Heart left ventricle (tissue), 16 donors: ENCODE data around the gene WWOX. TPM values are rescaled to one million over a fixed set of nuclear protein-coding genes. Genes with fewer than 3 reads are reported as not detected.
A peak's percentile ranks its signal among the peaks of the same experiment; 100 is the strongest.

Experiments
- ATAC-seq, 4 donors: fragments of 200-7000 bp; cut with Tn5 transposase; one replicate each; pipeline ENCODE4 v1.9.1; 2020 to 2022; ENCODE audit warnings: moderate library complexity in 4 of 4, mild to moderate bottlenecking in 3 of 4, moderate number of reproducible peaks in 1 of 4
- DNase-seq, 5 donors: peaks; one replicate each; pipeline ENCODE4 v3.0.0-alpha.2; 2020
- H3K27ac ChIP-seq, 12 donors: fragments of 200-600 bp; sonication (generic) in 4 of 12; one replicate each; pipeline versions ENCODE4 v1.5.0 to v1.8.0; 2016 to 2022; ENCODE audit warnings: mild to moderate bottlenecking in 2 of 12
- H3K27me3 ChIP-seq, 9 donors: fragments of 200-600 bp; sonication (generic) in 2 of 9; one replicate each; pipeline versions ENCODE4 v1.5.1 to v1.8.0; 2016 to 2022; ENCODE audit warnings: mild to moderate bottlenecking in 3 of 9
- H3K36me3 ChIP-seq, 9 donors: fragments of 200-600 bp; sonication (generic) in 2 of 9; one replicate each; pipeline versions ENCODE4 v1.5.0 to v1.8.0; 2018 to 2022; ENCODE audit warnings: mild to moderate bottlenecking in 2 of 9
- H3K4me1 ChIP-seq, 12 donors: fragments of 200-600 bp; sonication (generic) in 4 of 12; one replicate each; pipeline versions ENCODE4 v1.5.0 to v1.8.0; 2016 to 2022; ENCODE audit warnings: mild to moderate bottlenecking in 3 of 12
- H3K4me3 ChIP-seq, 12 donors: fragments of 200-600 bp; sonication (generic) in 4 of 12; one replicate each; pipeline versions ENCODE4 v1.5.0 to v1.8.0; 2017 to 2022; ENCODE audit warnings: mild to moderate bottlenecking in 9 of 12, moderate library complexity in 4 of 12
- H3K9me3 ChIP-seq, 12 donors: fragments of 200-600 bp; sonication (generic) in 4 of 12; one replicate each; pipeline versions ENCODE4 v1.5.0 to v1.8.0; 2016 to 2022; ENCODE audit warnings: mild to moderate bottlenecking in 1 of 12
- POLR2A ChIP-seq, 2 donors: fragments of 450-650 bp; IDR thresholded peaks; one replicate each; pipeline ENCODE4 v1.6.1; 2017; ENCODE audit warnings: antibody characterized with exemption in 2 of 2, mild to moderate bottlenecking in 2 of 2, moderate library complexity in 2 of 2
- WGBS, 4 donors: extraction: QIAGEN DNeasy Blood & Tissue Kit in 2 of 4; methylation state at CpG; one replicate each; pipeline versions ENCODE4 v1.1.5 to v1.1.7; 2013 to 2018; 5-methylcytosine and 5-hydroxymethylcytosine counted together
- intact Hi-C, 10 donors: fragments of 100-400 bp; cut with DNase I; formaldehyde crosslinking; loops; one replicate each; pipeline versions ENCODE4 v1.11.1 to v1.14.2; 2022
- polyA plus RNA-seq, 2 donors: library from polyadenylated mRNA; stranded (reverse); fragments of 200-250 nt; gene quantifications; one replicate each; pipeline ENCODE4 v1.2.3, GENCODE V29; 2013
- total RNA-seq, 9 donors: library from RNA; depleted of rRNA in 2 of 9; stranded (reverse); fragments of >200 nt in 2 of 9; fragmentation: NEBNext Ultra II Directional in 3 of 9; extraction: Animal tissue kit (Norgen Biotek cat#: 25700) in 3 of 9; gene quantifications; one replicate each; pipeline versions ENCODE4 v1.1.0 to v1.2.4, GENCODE V29; 2016 to 2023
- TF ChIP-seq, protein P1 (sequence below), 12 donors: fragments of 200-600 bp; sonication (generic) in 4 of 12; IDR thresholded peaks; one replicate each; pipeline versions ENCODE4 v1.5.0 to v1.8.0; 2018 to 2022; ENCODE audit warnings: antibody characterized with exemption in 12 of 12, mild to moderate bottlenecking in 5 of 12
- donor health status: ischemic (EF 13 %, LVEDD 7.1; RV severe dilation, severe dysfunction).
- donor health status: healthy with polysubstance abuse.
- donor health status: DM: no; HTN: yes; CAD: no.
- donor health status: DM: no; HTN: no; CAD: no.
- donor health status: ischemic (EF 25% LVEDD 6.9; RV normal size, moderate dysfunction).
- donor health status: ischemic (EF 25% LVEDD 5.7; RV mildly dilated, moderate dysfunction).
- donor health status: healthy.
- donor health status: DM: yes; HTN: yes; CAD: no.
- donor health status: ischemic (EF 35%, LVEDD 5.7; RV mildly dilated, moderate dysfunction).
- donor health status: nonischemic (EF 11% LVEDD 7.7; RV severe dilation, severe dysfunction).
- donor health status: DM: yes; HTN: yes; CAD: no.
- donor health status: PGD.
- donor health status: ischemic (EF 29% LVEDD 5.4; RV normal size, mild dysfunction).
- donor health status: nonischemic (EF 23%, LVEDD 6.1; RV moderate dilation, normal function).

The WWOX gene
- total and polyA plus RNA-seq, 11 donors: 4.3 to 18.3 (median 9.1) TPM

DNA sequence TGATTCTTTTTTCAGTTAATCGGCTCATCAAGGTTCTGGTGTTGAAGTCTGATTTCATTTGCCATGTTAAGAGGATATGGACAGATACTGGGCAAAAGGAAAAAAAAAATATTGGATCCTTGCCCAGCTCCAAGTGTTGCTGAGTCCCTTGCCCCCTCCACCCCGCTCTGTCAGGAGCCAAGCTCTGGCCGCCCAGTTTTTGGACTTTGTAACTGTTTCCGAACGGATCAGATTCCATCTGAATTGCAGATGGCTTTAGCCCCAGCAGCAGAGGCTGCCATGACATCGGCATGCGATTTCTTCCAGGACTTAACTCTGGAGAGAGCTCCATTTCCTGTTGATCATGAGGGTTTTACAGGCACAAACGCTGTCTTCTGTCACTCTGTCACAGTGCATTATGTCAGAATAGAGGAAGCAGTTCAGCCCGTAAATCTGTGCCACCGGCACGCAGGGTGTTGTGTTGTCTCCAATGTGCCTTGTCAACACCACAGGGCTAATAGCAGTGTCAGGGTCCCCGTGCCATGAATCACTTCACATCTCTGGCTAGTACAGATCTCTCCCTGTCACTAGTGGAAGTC is 885.5 kb downstream of the WWOX start:
- no peaks in the 10 kb centered on the region for H3K27me3 ChIP-seq
- DNase-seq (peak in 3 of 5 donors; percentile 52 to 73 (median 62)), ATAC-seq (peak; percentile 84 to 93 (median 92))
- no peaks in the 10 kb centered on the region for H3K36me3 ChIP-seq
- intact Hi-C loops: no loop called here
- H3K4me3 ChIP-seq: peak overlapping the region in 5 of 12 donors; percentile 1 to 29 (median 9)
- peak overlapping the region in 1 of 12 donors; percentile 1 for H3K27ac ChIP-seq
- H3K4me1 ChIP-seq: peaks cover 0 to 18% (median 5%) of the 10 kb centered on the region in 12 donors
- WGBS, 4 donors: 10 to 16% (median 15%) methylated on average over 12 of the region's 12 CpGs
- peaks cover 0 to 12% (median 0%) of the 10 kb centered on the region in 12 donors for H3K9me3 ChIP-seq
- TF ChIP-seq, protein P1, sequence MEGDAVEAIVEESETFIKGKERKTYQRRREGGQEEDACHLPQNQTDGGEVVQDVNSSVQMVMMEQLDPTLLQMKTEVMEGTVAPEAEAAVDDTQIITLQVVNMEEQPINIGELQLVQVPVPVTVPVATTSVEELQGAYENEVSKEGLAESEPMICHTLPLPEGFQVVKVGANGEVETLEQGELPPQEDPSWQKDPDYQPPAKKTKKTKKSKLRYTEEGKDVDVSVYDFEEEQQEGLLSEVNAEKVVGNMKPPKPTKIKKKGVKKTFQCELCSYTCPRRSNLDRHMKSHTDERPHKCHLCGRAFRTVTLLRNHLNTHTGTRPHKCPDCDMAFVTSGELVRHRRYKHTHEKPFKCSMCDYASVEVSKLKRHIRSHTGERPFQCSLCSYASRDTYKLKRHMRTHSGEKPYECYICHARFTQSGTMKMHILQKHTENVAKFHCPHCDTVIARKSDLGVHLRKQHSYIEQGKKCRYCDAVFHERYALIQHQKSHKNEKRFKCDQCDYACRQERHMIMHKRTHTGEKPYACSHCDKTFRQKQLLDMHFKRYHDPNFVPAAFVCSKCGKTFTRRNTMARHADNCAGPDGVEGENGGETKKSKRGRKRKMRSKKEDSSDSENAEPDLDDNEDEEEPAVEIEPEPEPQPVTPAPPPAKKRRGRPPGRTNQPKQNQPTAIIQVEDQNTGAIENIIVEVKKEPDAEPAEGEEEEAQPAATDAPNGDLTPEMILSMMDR (IDR thresholded peaks at IDR 0.05): no peak
- no peak for TF ChIP-seq POLR2A (IDR thresholded peaks at IDR 0.05)

DNA sequence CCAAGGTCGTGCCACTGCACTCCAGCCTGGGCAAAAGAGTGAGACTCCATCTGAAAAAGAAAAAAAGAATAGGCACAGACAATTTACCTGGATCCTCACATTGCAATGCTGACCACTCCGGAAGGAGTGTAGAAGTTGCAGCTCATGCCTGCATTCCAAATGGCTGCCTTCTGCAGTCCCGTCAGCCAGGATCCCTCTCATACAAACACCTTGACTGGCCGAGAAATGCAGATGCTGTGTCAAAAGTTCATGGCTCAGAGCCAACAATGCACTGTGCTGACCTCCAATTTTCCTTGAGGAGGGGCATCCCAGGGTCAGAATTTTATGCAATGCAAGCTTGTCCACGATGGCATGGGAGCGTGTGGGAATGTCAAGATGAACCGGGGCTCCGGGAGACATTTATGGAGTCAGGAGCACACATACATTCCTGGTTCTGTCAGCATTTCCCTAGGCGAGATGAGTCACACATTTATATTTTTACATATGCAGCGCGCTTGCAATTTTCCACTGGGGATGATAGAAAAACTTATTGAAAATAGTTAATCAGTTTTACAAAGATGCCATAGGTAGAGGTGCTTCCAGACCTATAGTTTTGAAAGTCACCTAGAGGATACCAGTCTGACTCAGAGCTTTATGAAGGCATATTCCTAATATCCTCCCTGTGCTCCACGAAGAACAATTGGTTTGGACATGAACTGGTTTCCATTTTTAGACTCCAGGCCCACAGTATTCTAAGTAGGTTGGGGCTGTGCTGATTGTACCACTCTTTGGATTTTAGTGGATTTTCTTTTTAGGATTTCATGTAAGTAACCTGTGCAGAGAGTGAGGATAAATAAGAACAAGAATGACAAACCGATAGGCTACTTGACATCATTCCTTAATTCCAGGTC is 886.5 kb downstream of the WWOX start:
- WGBS, 4 donors: 65 to 74% (median 71%) methylated on average over 13 of the region's 13 CpGs
- ATAC-seq (peak in 2 of 4 donors; percentile 38 to 55), DNase-seq (no peak)
- Histone ChIP-seq H3K9me3 (peaks cover 0 to 12% (median 0%) of the 10 kb centered on the region in 12 donors), H3K27ac (no peak overlapping the region), H3K27me3 (no peaks in the 10 kb centered on the region), H3K36me3 (no peaks in the 10 kb centered on the region), H3K4me3 (no peak overlapping the region), H3K4me1 (peaks cover 0 to 20% (median 5%) of the 10 kb centered on the region in 12 donors)
- intact Hi-C loops: no loop called here
- TF ChIP-seq POLR2A (IDR thresholded peaks at IDR 0.05): no peak
- TF ChIP-seq, protein P1 (IDR thresholded peaks at IDR 0.05): no peak

DNA sequence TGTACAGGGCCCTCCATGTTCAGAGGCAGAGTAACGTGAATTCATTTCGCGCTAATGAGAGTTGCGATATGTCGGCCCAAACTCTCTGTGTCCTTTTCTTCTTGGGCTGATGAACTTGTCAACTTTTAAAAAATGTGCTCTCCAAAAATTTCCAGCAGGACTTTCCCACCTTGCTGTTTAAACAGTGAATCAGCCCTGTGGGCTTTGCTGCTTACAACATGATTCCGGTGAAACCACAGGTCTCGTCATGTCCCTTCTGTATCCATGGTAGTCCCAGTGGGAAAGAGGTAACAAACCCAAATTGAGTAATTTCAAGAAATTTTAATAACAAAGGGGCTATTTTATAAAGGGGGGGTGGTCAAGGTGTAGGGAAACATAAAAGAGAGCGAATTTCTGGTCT is 888.2 kb downstream of the WWOX start:
- Histone ChIP-seq H3K4me1 (peaks cover 0 to 20% (median 5%) of the 10 kb centered on the region in 12 donors), H3K27me3 (no peaks in the 10 kb centered on the region), H3K36me3 (no peaks in the 10 kb centered on the region), H3K4me3 (no peak overlapping the region), H3K27ac (no peak overlapping the region), H3K9me3 (peaks cover 0 to 12% (median 0%) of the 10 kb centered on the region in 12 donors)
- no peak for ATAC-seq
- DNase-seq: no peak
- 82 to 96% (median 89%) methylated on average over 8 of the region's 8 CpGs for WGBS, 4 donors
- intact Hi-C loops: no loop called here
- TF ChIP-seq, protein P1 (IDR thresholded peaks at IDR 0.05): no peak
- TF ChIP-seq POLR2A (IDR thresholded peaks at IDR 0.05): no peak

DNA sequence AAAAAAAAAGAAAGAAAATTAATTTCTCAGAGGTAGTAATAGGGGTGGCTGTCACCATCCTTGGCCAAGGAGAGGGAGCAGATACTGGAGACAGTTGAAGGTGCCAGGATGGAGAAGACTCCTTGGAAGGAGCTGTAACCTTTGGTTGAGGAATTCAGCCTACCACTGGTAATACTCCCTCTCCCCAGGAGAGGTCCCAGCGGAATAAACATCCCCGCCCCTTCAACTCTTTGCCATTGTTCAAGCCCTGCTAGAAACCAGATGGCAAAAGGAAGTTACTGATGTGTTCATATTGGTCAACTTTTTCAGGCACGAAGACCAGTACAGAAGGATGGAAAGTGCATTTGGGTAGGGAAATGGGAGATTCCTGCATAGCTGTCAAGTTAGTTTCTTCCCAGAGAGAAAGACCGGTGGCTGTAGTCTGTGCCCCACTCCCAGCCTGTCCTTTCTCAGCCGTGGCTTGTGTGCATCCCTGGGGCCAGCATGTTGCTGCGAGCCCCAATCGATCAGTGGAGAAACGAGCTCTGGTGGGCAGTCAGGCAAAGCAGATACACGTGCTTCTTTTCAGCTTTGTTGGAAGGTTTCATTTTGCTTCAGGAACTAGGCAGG is 889.0 kb downstream of the WWOX start:
- TF ChIP-seq, protein P1 (IDR thresholded peaks at IDR 0.05): no peak
- TF ChIP-seq POLR2A (IDR thresholded peaks at IDR 0.05): no peak
- Histone ChIP-seq H3K9me3 (peaks cover 0 to 6% (median 0%) of the 10 kb centered on the region in 12 donors), H3K4me1 (peaks cover 0 to 20% (median 5%) of the 10 kb centered on the region in 12 donors), H3K4me3 (no peak overlapping the region), H3K27ac (no peak overlapping the region), H3K36me3 (no peaks in the 10 kb centered on the region), H3K27me3 (no peaks in the 10 kb centered on the region)
- 80 to 83% (median 81%) methylated on average over 9 of the region's 9 CpGs for WGBS, 4 donors
- ATAC-seq: no peak
- no peak for DNase-seq
- intact Hi-C loops: no loop called here
